Coronary artery (tissue), 2 donors: Measurements from ENCODE around the gene SLC34A3.

Experiments
- DNase-seq: peaks from one replicate; pipeline ENCODE4 v3.0.0-alpha.2; 2017; ENCODE audit warnings: low spot score
- H3K27ac ChIP-seq, 2 donors: fragments of 200-600 bp; sonication (generic); one replicate each; pipeline ENCODE4 v1.5.1; 2016 to 2019
- H3K4me3 ChIP-seq: fragments of 200-600 bp; sonication (generic); 2 replicates; pipeline ENCODE4 v1.5.1; 2016; ENCODE audit warnings: mild to moderate bottlenecking, moderate library complexity
- CTCF ChIP-seq: fragments of 200-600 bp; sonication (generic); IDR thresholded peaks from one replicate; pipeline ENCODE4 v1.5.1; 2019; ENCODE audit warnings: antibody characterized with exemption

SLC34A3 gene

GRCh38 chr9:137268538-137269201, 38.0 kb downstream of the SLC34A3 start:
- Histone ChIP-seq H3K4me3 (peak overlapping the region; percentile 7), H3K27ac (peak overlapping the region; percentile 21 to 77)
- no peak for DNase-seq
- TF ChIP-seq CTCF = no peak

GRCh38 chr9:137269231-137269772, 38.6 kb downstream of the SLC34A3 start:
- H3K27ac ChIP-seq = peak overlapping the region; percentile 57 to 77
- H3K4me3 ChIP-seq = peak overlapping the region; percentile 7
- no peak for TF ChIP-seq CTCF
- DNase-seq = no peak

- no peak for DNase-seq
- TF ChIP-seq CTCF = no peak
- H3K27ac ChIP-seq = no peak overlapping the region
Observed at GRCh38 chr9:137270929-137271695, 40.4 kb downstream of the SLC34A3 start.

GRCh38 chr9:137271696-137272076, 41.0 kb downstream of the SLC34A3 start:
- no peak for TF ChIP-seq CTCF
- H3K27ac ChIP-seq = no peak overlapping the region
- no peak overlapping the region for H3K4me3 ChIP-seq
- no peak for DNase-seq

More at GRCh38 chr9:137270929-137271695, 40.4 kb downstream of the SLC34A3 start:
- no peak overlapping the region for H3K4me3 ChIP-seq

GRCh38 chr9:137272241-137273094, 41.8 kb downstream of the SLC34A3 start:
- Histone ChIP-seq H3K27ac (no peak overlapping the region), H3K4me3 (no peak overlapping the region)
- no peak for DNase-seq
- TF ChIP-seq CTCF = no peak

GRCh38 chr9:137273095-137273490, 42.4 kb downstream of the SLC34A3 start:
- no peak for TF ChIP-seq CTCF
- Histone ChIP-seq H3K27ac (no peak overlapping the region), H3K4me3 (no peak overlapping the region)
- no peak for DNase-seq
